NCI-H128 (cell line): ENCODE results near the gene MT2A.
"Not testable (repeated sequence)": the region's sequence is repeated elsewhere in the genome, so short reads cannot be mapped to it uniquely, and the experiment has no call there.

Experiments
- DNase-seq: peaks from one replicate; lab custom pipeline; 2025; ENCODE audit not compliant: unreplicated experiment; lab: John Stamatoyannopoulos, UW

The MT2A gene

GRCh38 chr16:56618138-56618537 is 9.8 kb downstream of the MT2A start:
- DNase-seq, result no peak

GRCh38 chr16:56620339-56620897 is 12.0 kb downstream of the MT2A start:
- no peak for DNase-seq

- DNase-seq, result not testable (repeated sequence)
Observed at GRCh38 chr16:56621665-56622445, 13.5 kb downstream of the MT2A start.

GRCh38 chr16:56623184-56623583 is 14.8 kb downstream of the MT2A start:
- DNase-seq, result not testable (repeated sequence)

GRCh38 chr16:56623637-56624036 is 15.3 kb downstream of the MT2A start:
- DNase-seq, result no peak

- DNase-seq, result no peak
Observed at GRCh38 chr16:56625140-56625942, 17.0 kb downstream of the MT2A start, which contains the start of gene MT1E. Gene MT1E, plus strand, starts transcription at chr16:56625781. Its CDS starts 71 bp downstream, at chr16:56625852.

- no peak for DNase-seq
Observed at GRCh38 chr16:56625943-56626654, 17.7 kb downstream of the MT2A start.

GRCh38 chr16:56626685-56627084 is 18.3 kb downstream of the MT2A start:
- DNase-seq, result no peak

GRCh38 chr16:56628486-56629350 is 20.3 kb downstream of the MT2A start:
- DNase-seq, result no peak

- DNase-seq, result no peak
Observed at GRCh38 chr16:56629531-56629930, 21.1 kb downstream of the MT2A start.

GRCh38 chr16:56630134-56630533 is 21.8 kb downstream of the MT2A start:
- no peak for DNase-seq

- no peak for DNase-seq
Observed at GRCh38 chr16:56631197-56631596, 22.8 kb downstream of the MT2A start.

GRCh38 chr16:56631832-56632155 is 23.4 kb downstream of the MT2A start:
- DNase-seq, result no peak

GRCh38 chr16:56632156-56632847 is 23.9 kb downstream of the MT2A start, which contains the start of gene MT1M:
Gene MT1M, plus strand, starts transcription at chr16:56632659. Its CDS starts 73 bp downstream, at chr16:56632732.
- no peak for DNase-seq

GRCh38 chr16:56632848-56633365 is 24.5 kb downstream of the MT2A start:
- DNase-seq, result no peak

GRCh38 chr16:56633535-56633934 is 25.2 kb downstream of the MT2A start:
- DNase-seq, result no peak

- no peak for DNase-seq
Observed at GRCh38 chr16:56634715-56635440, 26.5 kb downstream of the MT2A start.

GRCh38 chr16:56635441-56635967 is 27.1 kb downstream of the MT2A start:
- no peak for DNase-seq
